ENCODE results near the gene MARCHF10. TPM values are rescaled to one million over a fixed set of nuclear protein-coding genes. Genes with fewer than 3 reads are reported as not detected.
A peak's percentile ranks its signal among the peaks of the same experiment; 100 is the strongest.

Gene MARCHF10
- total and polyA plus RNA-seq, 9 of the 15 experiments (the other 6 are each of a cell fraction or from before 2014, with no cell fraction given): not detected

GRCh38 chr17:62653002-62653825 lies 154.9 kb downstream of the MARCHF10 start (continued):
- TF ChIP-seq PBX2 (CRISPR knock-in tag; IDR thresholded peaks at IDR 0.05; ENCODE audit: low read depth): no peak
- peak; percentile 41 for TF ChIP-seq PBX2 (tag; conservative IDR thresholded peaks at IDR 0.05; ENCODE audit: low read depth)
- no peak for TF ChIP-seq GTF2F1 (IDR thresholded peaks at IDR 0.05; ENCODE audit: low read depth, low read length)
- TF ChIP-seq, protein P1, sequence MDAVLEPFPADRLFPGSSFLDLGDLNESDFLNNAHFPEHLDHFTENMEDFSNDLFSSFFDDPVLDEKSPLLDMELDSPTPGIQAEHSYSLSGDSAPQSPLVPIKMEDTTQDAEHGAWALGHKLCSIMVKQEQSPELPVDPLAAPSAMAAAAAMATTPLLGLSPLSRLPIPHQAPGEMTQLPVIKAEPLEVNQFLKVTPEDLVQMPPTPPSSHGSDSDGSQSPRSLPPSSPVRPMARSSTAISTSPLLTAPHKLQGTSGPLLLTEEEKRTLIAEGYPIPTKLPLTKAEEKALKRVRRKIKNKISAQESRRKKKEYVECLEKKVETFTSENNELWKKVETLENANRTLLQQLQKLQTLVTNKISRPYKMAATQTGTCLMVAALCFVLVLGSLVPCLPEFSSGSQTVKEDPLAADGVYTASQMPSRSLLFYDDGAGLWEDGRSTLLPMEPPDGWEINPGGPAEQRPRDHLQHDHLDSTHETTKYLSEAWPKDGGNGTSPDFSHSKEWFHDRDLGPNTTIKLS (IDR thresholded peaks at IDR 0.05; ENCODE audit: borderline replicate concordance, low read depth): no peak
- peak; percentile 67 for TF ChIP-seq HDAC2 (IDR thresholded peaks at IDR 0.05)
- 0 out of 2 replicates have a peak, but pooled peaks have one; percentile 30 for TF ChIP-seq ZNF143 (CRISPR knock-in tag; IDR thresholded peaks at IDR 0.05)
- no peak for TF ChIP-seq FIP1L1 (IDR thresholded peaks at IDR 0.05; ENCODE audit: low read depth, low read length, poor library complexity, severe bottlenecking)
- TF ChIP-seq WHSC1 (IDR thresholded peaks at IDR 0.05; ENCODE audit: low read length): no peak
- TF ChIP-seq RB1 (IDR thresholded peaks at IDR 0.05; ENCODE audit: low read depth): peak; percentile 15; the same call in 1 of the 2 replicates
- no peak for TF ChIP-seq HNRNPUL1 (IDR thresholded peaks at IDR 0.05; ENCODE audit: low read length)
- TF ChIP-seq KAT7 (CRISPR knock-in tag; IDR thresholded peaks at IDR 0.05; ENCODE audit: borderline replicate concordance): no peak

Data from K562 (cell line).